T-helper 1 cell treated with Interleukin-12 subunit alpha and Interleukin-12 subunit beta and Interleukin-4 antibody, amounts not matched to agents 30 ng/mL and 1 ng/mL, for 36 hours (primary cell): ENCODE data around the gene CYB5R3. TPM values are rescaled to one million over a fixed set of nuclear protein-coding genes. Genes with fewer than 3 reads are reported as not detected.

ENCODE experiments used
- intact Hi-C: fragments of 100-400 bp; cut with micrococcal nuclease; formaldehyde crosslinking; loops from one replicate; pipeline ENCODE4 v1.15.1; 2024
- total RNA-seq: library from RNA; stranded (reverse); gene quantifications from 2 replicates; pipeline ENCODE4 v1.2.3, GENCODE V29; 2022

Gene CYB5R3
- total RNA-seq, 1 donor from 2014 or later = 65.8 TPM

GRCh38 chr22:42626431-42626830, 22.8 kb downstream of the CYB5R3 start:
- intact Hi-C loops = no loop called here

DNA sequence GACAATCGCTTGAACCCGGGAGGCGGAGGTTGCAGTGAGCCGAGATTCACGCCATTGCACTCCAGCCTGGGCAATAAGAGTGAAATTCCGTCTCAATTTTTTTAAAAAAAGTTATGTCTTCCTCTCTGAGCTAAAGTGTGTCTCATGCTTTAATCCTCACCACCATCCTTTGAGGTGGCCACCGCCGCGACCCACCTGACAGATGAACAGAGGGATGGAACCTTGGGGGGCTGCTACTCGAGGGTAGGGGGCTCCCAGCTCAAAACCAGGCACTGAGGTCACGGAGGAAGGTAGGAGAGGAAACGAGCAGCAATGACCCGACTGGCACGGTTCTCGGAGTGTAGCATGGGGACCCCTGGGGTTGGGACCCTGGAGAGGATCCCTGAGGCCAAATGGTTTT, 23.8 kb downstream of the CYB5R3 start:
- intact Hi-C loops = no loop called here

DNA sequence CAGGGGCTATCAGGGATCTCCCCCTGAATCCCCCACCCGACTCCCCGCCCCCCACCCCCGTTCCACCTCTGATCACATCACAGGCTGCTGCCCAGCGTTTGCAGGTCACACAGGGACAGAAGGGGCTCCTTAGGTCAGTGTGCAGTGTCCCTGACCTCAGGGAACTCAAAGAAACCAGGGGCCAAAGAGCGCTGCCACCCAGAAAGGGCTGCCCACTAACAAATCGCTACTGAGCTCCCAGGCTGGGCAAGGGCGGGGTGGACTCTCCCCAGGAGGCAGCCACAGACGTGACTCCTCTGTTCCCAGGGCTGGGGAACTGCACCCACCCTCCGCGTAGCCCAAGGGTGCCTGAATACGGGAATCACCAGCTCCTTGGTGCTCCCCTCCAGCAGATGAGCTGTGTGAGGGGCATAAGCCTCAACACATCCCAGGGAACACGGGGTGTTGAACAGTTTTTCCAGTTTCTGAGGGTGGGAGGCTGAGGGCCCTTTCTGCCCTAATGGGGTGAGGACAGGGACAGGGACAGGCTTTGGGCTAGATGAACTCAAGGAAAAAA, 24.6 kb downstream of the CYB5R3 start:
- intact Hi-C loops = no loop called here

GRCh38 chr22:42623756-42624441, 25.3 kb downstream of the CYB5R3 start:
- intact Hi-C loops = no loop called here

- intact Hi-C loops = no loop called here
Observed at GRCh38 chr22:42623301-42623751, 25.9 kb downstream of the CYB5R3 start.

DNA sequence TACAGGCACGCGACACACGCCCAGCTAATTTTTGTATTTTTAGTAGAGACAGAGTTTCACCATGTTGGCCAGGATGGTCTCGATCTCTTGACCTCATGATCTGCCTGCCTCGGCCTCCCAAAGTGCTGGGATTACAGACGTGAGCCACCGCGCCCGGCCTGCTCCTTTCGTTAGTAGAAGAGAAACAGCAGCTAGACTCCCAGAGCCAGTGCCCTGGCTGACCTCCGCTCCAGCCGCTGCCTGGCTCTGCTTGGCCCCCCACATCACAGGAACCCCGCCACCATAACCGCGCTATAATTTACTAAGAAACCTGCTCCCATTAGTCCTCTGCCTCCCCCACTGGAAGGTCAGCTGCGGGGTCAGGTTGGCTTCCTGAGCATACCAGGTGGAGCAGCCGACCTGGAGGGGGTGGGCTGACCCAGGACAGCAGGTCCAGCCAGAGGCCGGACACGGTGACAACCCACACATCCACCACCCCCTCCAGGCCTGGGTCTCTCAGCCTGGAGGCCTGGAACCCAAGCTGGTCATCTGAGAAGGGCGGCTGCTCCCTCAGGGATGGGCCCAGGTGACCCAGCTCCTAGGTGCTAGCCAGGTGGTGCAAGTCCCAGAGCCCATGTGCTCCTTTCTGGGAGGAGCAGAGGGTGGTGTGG, 27.0 kb downstream of the CYB5R3 start:
- intact Hi-C loops = no loop called here

GRCh38 chr22:42621505-42622002, 27.6 kb downstream of the CYB5R3 start:
- intact Hi-C loops = loop anchor here (1.0 kb wide), 1 partner anchor 199 kb away; no protein-coding TSS in a partner anchor

- intact Hi-C loops = no loop called here
Observed at GRCh38 chr22:42620084-42620483, 29.1 kb downstream of the CYB5R3 start.

DNA sequence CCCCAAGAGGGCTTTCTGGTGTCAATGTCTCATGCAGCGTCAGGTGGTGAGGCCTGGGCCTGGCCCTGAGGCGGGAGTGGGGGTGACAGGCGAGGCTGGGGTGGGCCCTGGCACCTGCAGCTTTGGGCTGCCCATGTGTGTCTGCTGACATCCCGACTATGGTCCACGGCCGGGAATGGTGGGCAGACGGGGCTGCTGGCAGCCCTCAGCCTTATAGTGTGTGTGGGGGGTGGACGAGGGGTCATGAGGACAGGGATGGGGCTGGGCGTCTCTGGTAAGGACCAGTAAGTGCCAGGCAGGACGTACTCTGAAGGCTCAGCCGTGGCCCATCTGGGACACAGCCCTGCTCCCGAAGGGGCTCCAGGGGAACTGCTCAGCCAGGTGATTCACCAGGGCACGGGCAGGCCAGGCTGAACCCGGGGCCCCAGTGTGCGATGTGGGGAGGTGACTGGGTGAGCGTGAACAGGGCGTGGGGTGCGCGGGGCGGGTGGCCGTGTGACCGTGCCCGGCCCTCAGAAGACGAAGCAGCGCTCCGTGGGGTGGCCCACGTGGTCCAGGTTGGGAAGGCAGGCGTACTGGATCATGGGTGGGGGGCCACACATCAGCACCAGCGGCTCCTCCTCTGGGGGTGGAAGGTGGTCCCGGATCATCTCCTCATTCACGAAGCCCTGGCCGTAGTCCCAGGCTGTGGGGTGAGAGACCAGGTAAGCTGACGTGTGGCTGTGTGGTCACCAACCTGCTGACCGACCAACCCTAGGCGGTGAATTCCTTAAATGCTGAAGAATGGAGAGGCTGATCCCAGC, 29.7 kb downstream of the CYB5R3 start:
- intact Hi-C loops = loop anchor here (10.0 kb wide), 2 partner anchors 545 to 995 kb away; partner anchors contain the start of genes DESI1, NAGA, PHETA2 and SMDT1

GRCh38 chr22:42617155-42617983, 31.8 kb downstream of the CYB5R3 start:
- intact Hi-C loops = loop anchor here (10.0 kb wide), 2 partner anchors 543 to 993 kb away; partner anchors contain the start of genes DESI1, NAGA, PHETA2 and SMDT1

DNA sequence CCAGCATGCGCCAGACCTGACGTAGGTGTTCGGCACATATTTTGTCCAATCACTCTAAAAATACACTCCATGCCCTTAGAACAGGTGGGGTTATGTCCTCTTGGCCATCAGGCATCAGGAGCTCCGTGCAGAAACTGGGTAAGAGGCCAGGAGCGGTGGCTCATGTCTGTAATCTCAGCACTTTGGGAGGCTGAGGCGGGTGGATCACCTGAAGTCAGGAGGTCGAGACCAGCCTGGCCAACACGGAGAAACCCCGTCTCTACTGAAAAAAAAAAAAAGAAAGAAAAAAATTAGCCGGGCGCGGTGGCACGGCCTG, 33.4 kb downstream of the CYB5R3 start:
- intact Hi-C loops = loop anchor here (1.0 to 10.0 kb wide), 11 partner anchors 33 to 991 kb away; partner anchors contain the start of genes ARFGAP3, CYB5R3, DESI1 and NAGA

- intact Hi-C loops = loop anchor here (1.0 to 10.0 kb wide), 11 partner anchors 34 to 990 kb away; partner anchors contain the start of genes ARFGAP3, CYB5R3, DESI1 and NAGA
Observed at GRCh38 chr22:42615092-42615859, 33.9 kb downstream of the CYB5R3 start.

GRCh38 chr22:42614312-42615091, 34.7 kb downstream of the CYB5R3 start, which contains the start of gene POLDIP3:
Gene POLDIP3 (minus strand): TSS chr22:42614883. CDS start chr22:42614857, 26 bp downstream.
- intact Hi-C loops = loop anchor here (1.0 to 10.0 kb wide), 14 partner anchors 32 to 990 kb away; partner anchors contain the start of genes ARFGAP3, CYB5R3, DESI1 and NAGA

DNA sequence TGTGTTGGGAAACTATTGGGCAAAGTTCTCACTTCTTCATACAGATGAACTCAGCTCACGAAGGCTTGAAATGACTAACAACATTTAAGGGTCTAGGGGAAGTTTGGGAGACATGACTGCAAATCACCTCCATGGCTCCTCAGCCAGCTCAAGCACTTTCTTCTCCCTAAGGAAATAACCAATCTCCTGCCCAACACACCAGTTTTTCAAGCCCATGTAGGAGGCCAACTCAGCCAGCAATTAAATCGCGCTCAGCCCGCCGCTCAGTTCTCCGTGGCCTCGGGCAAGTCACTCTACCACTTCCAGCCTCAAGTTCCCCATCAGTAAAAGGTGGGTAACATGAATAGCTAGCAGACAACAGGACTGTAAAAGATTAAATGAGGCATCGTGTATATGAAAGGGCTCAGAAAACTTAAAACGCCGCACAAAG, 35.3 kb downstream of the CYB5R3 start:
- intact Hi-C loops = loop anchor here (1.0 to 10.0 kb wide), 9 partner anchors 32 to 989 kb away; partner anchors contain the start of genes DESI1, NAGA, NDUFA6 and PHETA2

DNA sequence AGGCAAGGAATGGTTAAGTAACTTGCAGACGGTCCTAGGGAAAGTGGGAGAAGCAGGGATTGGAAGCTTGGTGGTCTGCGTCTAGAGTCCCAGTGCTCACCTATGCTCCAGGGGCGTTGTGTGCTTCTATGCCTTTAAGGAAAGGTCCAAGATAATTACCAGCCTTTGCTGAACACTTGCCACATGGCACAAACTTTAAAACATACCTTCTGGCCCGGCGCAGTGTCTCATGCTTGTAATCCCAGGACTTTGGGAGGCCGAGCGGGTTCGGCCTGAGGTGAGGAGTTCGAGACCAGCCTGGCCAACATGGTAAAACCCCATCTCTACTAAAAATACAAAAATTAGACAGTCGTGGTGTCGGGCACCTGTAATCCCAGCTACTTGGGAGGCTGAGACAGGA, 36.9 kb downstream of the CYB5R3 start:
- intact Hi-C loops = loop anchor here (5.0 to 10.0 kb wide), 4 partner anchors 80 to 988 kb away; partner anchors contain the start of genes DESI1, NAGA, PHETA2 and SMDT1

GRCh38 chr22:42611051-42611450, 38.1 kb downstream of the CYB5R3 start:
- intact Hi-C loops = loop anchor here (5.0 to 10.0 kb wide), 4 partner anchors 79 to 986 kb away; partner anchors contain the start of genes DESI1, NAGA, PHETA2 and SMDT1

DNA sequence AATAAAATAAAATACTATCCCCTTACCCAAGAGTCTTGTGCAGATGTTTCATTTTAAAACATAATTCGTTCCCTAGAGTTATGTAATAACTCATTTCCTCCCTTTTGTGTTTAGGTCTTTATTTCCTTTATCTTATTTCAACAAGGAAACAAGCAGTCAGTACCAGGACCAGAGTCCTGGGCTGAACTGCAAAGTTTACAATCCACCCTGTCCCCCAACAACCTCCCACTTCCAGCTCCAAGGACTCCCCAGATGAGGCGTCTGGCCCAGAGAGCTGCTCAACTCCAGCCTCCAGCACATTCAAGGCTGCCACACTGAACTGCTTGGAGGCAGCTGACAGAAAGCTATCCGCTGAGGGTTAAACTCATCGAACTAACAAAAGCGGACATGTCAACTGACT, 39.0 kb downstream of the CYB5R3 start:
- intact Hi-C loops = loop anchor here (5.0 to 10.0 kb wide), 4 partner anchors 78 to 985 kb away; partner anchors contain the start of genes DESI1, NAGA, PHETA2 and SMDT1

- intact Hi-C loops = no loop called here
Observed at GRCh38 chr22:42608823-42609361, 40.3 kb downstream of the CYB5R3 start.
